Measurements from ENCODE around the gene DFFB.

The DFFB gene

DNA sequence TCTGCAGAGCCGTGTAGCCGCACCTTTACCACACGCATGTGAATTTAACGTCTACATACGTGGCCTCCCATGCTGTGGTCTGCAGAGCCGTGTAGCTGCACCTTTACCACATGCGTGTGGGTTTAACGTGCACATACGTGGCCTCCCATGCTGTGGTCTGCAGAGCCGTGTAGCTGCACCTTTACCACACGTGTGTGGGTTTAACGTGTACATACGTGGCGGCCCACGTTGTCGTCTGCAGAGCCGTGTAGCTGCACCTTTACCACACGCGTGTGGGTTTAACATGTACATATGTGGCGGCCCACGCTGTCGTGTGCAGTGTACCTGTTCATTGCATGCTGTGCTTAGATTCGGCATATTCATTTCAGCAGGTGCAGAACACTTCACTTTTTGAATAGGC lies 17.5 kb downstream of the DFFB start:
- no peak for DNase-seq (ENCODE audit: low read depth)

DNA sequence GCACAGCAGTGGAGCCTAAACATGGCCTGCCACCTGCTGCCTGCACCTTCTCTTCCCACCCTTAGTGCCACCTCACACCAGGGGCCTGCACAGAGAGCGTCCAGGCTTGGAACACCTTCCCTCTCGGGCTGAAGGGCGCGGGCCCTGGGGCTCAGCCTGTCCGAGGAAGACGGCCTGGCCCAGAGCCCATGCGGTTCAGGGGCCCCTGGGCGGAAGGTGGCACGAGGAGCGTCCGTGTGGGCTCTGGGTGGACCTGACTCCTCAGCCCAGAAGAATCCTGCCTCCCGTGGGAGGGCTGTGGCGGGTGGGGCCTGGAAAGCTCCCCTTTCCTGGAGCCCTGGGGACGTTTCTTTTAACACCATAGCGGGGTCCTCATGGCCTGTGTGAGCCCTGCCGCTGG lies 19.4 kb downstream of the DFFB start:
- DNase-seq (ENCODE audit: low read depth): no peak

DNA sequence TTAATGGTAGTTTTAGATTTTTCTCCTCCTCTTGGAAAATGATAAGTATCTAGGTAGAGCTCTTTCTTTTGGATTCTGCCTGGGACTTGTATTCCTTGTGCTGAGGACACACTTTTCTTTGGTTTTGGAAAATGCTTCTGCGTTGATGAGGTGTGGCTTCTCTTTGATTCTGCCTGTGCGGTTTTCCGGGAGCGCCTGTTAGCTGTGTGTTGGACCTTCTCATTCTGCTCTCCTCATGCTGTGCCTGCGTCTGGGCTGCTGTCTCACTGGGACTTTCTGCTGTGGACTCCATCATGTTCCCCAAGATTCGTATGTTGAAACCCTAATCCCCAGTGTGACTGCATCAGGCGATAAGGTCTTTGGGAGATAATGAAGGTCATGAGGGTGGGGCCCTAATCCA lies 21.8 kb downstream of the DFFB start:
- DNase-seq (ENCODE audit: low read depth): no peak

DNA sequence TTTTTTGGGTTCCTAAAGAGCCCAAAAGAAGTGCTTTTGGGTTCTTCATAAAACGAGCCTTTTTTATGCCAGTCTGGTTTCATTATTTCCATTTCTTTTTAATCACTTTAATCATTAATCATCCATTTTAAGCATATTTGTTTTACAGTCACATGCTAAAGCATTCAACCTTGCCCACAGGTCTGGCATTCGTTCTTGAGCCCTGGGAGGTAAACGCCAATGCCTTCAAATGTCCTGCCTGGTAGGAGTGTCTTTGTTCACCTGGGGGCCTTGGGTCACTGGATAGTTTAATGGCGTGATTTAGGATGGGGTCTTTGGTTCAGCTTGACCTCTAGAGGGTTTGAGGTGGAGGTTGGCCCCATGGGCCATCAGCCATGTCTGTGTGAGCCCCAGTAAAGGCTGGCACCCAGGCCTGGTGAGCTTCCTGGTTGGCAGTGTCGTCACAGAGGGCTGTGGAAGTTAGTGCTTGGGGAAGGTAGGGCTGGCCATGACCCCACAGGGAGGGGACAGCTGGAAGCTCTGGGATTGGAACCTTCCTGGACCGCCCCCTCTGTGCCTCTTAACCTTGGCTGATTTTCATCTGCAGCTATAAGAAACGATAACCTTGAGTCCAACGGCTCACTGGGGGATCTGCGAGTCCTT lies 22.6 kb downstream of the DFFB start:
- no peak for DNase-seq (ENCODE audit: low read depth)

DNA sequence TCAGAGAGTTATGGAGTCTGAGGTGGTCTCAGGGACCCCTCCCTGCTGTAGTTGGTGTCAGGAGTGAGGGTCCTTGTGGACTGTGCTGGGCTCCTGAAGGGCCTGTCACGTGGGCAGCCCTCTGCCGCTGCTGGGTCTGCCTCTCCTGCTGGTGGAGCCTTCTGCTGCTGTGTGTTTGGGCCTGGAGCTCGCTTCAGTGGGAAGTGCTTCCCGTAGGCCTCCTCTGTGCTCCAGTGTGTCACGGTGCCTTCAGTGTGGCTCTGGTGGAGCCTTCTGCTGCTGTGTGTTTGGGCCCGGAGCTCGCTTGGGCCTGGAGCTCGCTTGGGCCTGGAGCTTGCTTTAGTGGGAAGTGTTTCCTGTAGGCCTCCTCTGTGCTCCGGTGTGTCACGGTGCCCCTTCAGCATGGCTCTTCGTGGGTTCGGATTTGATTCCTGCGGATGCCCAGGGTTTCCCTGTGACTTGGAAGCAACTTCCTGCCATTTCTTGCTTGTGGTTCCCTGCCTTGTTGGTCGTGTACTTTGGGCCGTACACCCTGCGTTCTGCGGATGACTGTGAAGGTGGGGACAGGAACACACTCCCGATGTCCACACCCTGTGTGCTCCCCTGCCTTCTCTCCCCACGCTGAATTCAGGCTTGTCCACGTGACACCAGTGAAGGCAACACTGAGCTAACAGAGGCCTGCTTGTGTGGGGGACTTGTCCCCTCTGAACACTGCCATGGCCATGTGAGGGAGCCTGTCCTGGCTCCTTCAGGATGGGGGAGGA lies 23.3 kb downstream of the DFFB start:
- DNase-seq (ENCODE audit: low read depth): no peak

DNA sequence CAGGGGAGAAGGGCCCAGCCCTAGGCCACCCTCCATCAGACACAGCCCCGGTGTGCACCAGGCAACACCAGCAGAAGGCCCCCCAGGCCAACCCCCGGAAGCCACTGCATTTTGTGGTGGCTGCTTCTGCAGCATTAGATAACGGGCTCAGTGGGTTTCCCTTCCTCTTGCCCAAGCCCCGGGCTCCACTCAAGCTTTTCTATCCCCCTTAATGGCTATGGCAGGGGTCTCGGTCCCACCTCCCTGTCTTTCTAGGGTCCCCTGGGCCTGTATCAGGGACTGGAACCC lies 23.9 kb downstream of the DFFB start:
- no peak for DNase-seq (ENCODE audit: low read depth)

DNA sequence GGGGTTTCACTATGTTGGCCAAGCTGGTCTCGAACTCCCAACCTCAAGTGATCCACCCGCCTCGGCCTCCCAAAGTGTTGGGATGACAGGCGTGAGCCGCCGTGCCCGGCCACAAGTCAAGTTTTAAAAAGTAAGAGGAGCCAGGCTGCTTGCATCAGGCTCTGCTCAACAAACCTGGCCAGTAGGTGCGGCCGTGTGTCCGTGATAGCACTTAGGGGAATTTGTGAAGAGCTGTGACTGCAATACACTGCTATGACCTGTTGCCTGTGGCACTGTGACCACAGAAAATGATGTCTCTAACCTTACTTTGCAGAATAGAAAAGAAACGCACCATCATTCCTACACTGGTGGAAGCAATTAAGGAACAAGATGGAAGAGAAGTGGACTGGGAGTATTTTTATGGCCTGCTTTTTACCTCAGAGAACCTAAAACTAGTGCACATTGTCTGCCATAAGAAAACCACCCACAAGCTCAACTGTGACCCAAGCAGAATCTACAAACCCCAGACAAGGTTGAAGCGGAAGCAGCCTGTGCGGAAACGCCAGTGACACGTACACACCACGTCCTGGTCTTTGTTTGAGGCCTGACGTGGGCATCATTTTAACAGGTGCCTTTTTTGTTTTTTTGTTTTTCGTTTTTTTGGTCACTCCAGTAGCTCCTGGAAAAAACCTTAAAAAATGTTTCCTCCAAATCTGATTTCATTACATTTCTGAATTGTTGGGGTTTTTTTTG lies 26.1 kb downstream of the DFFB start:
- DNase-seq (ENCODE audit: low read depth): no peak

DNA sequence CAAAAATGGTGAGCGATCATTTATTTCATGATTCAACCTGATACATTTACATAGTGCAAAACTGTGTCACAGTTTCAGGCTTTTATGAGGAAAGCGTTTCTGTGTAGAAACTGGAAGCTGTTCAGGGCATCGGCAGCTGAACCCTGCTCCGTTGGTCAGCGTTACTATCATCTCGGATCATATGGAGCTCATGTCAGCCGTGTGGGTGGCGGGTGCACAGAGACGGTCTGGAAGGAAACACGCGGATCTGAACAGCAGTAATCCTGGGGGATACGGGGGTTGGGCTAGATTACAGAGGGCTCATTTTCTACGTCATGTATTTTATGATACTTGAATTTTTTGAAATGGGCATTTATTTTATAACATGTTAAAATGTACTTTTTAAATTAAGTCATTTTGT lies 27.7 kb downstream of the DFFB start:
- DNase-seq (ENCODE audit: low read depth): no peak

DNA sequence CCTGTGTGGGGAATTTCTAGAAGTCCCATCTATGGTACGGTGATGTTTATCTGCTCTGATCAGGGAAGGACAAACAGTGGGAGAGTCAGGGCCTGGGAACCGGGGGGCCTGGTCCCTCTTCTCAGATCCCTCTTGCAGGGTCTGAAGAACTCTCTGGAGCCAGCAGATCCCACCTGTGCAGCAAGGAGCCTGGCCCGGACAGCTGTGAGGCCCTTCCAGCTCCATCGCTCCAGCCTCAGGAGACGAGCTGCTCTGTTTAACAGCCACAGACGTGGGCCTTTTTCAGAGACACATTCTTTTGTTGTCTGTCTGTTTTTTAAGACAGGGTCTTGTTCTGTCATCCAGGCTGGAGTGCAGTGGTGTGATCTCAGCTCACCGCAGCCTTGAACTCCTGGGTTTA lies 28.3 kb downstream of the DFFB start:
- no peak for DNase-seq (ENCODE audit: low read depth)

DNA sequence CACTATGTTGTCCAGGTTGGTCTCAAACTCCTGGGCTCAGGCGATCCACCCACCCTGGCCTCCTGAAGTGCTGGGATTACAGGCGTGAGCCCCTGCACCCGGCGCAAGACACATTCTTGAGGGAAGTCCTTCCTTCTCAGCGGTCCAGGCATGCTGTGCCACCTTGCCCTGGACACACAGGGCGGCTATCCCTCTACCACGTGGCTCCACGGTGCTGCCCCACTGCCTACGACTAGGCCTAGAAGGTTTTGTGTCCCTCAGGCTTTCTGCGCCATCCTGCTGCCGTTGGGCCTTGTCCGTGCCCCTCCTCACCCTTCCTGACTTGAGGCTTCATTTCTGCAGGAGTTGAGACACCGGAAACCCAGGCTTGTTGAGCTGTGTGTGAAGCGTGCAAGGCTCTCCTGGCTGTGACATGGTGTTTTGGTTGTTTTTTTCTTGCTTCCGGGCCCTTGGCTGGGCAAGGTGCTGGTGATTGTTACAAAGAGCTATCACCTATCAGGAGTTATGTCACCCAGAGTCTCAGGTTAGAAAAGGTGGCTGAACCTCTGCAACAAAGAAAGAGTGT lies 28.9 kb downstream of the DFFB start:
- no peak for DNase-seq (ENCODE audit: low read depth)

DNA sequence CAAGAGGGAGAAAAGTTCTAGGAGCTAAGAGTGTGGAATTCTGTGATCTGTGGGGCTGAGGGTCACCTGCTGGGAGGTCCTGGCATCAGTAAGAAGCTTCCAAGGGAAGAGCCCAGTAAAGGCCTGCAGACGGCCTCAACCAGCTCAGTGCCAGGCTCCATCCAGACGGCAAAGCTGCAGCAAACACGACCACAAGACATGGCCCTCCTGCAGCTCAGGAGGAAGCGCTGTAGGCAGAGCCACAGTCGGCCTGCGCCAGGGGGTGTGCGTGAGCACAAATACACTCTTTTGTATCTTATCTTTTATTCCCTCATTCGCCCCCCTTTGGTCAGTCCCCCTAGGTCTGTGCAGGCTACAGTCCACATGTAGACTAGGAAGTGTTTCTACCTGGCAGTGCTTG lies 29.4 kb downstream of the DFFB start:
- no peak for DNase-seq (ENCODE audit: low read depth)

DNA sequence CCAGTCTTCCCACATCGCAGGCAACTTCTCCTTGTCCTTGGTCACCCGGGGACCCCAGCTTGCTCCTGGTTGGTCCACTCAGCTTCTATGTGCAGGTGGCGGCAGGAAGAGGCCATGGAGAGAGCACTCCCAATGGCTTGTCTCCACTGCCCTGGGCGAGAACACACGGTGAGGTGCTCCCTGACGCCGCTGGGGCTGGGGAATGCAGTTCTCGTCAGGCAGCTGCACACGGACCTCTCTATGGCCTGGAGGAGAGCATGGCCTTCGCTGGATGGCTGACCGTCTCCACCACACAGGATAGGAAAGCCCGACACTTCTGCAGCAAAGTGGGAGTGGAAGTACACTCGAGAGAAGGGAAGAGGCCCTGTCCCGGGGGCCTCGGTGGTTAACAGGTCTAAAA lies 31.0 kb downstream of the DFFB start:
- no peak for DNase-seq (ENCODE audit: low read depth)

DNA sequence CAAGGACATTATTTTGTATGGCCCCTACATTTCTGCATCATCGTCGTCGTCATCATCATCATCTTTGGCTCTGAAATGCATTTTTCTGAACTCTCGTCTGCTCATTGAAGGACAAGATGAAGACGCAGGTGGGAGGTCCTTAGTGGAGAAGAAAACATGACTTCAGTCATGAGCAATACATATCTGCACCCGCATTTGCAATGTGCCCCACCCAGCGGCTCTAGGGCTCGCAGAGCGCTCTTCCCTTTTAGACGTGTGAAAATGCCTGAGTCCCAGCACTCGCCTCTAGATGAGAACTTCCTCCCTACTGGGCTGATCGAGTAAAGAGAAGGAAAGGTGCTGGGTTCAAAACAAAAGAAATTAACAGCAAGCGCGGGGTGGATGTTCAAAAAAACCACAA lies 32.7 kb downstream of the DFFB start:
- DNase-seq (ENCODE audit: low read depth): no peak

DNA sequence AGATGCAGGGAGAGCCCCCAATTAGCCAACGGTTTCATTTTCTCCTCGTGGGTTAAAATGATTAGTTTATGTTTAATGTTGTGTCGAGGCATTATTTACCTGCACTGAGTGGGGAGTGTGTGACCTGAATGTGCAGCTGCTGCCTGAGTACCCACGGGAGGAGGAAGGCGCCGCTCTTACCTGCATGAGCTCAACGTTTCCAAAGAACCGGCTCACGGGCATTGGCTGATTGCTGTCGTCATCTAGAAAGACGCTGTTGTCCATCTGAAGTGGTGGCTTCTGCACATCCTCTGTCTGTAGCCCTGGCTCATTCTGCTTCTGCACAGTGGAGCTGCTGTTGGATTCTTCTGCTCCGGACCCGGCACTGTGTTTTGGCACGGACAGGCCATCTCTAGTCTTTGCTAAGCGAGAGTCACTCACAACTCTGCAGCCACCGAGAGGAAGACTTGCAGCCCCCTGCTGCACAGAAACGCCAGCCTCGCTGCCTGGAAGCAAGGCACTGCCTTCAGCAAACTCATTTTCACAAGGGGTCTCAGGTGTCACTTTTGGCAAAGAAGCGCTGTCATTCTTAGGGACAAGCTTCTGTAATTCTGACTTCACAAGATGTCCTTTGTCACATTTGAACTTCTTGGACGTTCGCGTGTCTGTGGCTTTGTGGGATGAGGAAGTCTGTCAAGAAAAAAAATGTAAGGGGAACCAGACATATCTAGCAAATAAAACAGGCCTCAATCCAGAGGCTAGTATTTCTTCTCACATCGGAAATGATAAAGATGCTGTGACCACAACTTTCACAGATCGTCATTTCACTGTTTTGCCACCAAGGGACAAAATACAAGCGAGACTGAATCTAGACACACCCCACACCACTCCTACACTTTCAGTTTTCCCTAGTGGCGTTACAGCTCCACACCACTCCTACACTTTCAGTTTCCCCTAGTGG lies 33.4 kb downstream of the DFFB start:
- no peak for DNase-seq (ENCODE audit: low read depth)

DNA sequence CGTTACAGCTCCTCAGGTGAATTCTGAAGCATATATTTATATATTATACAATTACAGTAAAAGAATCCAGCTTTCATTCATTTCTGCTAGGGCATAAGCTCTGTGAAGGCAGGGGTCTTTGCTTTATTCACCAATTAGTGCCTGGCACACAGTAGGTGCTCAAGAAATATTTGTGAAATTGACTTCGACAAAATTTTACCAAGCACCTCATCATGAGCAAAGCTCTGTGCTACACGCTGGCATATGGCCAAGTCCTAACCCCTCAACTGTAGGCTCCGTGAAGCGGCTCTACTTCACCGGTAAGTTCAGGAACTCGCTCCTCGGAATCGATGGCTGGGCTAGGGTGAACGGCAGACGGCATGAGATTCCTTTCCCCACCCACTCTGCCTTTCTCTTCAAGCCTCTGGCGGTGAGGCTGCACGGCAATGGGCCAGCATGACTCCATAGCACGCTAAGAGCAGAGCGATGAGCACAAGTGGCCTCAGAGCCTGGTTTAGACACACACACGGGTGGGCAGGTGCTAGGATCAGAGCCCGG lies 34.1 kb downstream of the DFFB start:
- DNase-seq (ENCODE audit: low read depth): no peak

DNA sequence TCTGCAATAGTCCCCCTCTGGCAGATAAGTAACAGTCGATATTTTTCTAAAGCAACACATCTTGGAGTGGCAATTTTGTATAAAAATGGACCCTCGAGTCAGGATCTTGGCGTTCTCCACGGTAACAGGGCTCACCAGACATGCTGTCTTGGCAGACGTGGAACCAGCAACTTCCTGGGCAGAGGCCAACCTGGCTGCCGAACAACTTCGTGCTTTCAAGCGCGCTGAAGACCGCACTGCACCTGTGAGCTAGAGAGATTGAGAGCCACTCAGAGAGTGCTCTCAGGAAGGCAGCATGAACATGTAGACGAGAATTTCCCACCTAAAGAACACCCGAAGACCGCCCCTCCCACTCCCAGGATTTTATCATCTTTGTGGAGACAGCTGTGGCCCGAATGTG lies 35.5 kb downstream of the DFFB start:
- DNase-seq (ENCODE audit: low read depth): no peak

DNA sequence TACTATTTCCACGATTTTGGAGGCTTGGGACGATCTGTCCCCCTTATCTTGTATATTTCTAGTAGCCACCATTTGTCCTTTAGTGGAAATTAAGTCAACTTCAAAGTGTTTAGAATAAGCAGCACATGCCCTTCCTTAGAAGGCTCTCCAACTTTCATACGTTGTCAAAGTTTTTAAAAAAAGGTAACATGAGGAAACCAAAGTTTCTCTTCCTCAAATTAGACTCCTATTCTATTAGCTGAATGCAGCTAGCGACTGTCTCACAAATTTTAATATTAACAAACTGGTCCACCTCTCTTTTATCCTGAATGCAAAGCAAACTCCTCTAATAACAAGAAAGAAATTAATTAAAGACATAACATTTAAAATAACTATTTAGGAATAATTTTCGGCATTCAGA lies 35.9 kb downstream of the DFFB start:
- no peak for DNase-seq (ENCODE audit: low read depth)

DNA sequence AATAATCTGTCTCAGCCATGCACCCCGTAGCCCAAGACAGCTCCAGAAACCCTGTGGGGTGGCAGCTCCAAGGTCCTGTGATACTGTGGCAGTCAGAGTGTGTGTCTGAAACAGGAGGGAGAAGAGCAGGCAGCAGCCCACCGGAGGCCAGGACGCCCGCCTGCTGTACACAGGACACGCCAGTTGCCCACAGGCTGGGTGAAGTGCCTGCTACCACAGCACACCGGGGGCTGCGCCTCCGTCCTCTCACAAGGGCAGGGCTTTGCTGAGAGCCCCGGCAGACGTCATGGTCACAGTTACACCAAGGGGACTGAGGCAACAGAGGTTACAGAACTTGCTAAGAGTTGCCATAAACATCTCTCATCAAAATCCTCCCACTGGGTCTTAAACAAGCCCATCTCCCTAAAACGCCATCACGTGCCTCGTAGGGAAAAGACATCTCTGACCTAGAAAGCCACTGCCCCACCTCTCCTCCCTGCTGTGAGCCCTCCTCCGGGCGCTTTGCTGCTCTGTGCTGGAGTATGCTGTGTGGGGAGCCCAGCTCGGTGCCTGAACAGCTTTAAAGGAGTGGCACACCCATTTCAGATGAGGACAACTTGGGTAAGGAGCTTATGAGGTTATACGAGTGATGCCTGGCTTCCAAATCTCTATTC lies 37.5 kb downstream of the DFFB start:
- DNase-seq (ENCODE audit: low read depth): no peak

DNA sequence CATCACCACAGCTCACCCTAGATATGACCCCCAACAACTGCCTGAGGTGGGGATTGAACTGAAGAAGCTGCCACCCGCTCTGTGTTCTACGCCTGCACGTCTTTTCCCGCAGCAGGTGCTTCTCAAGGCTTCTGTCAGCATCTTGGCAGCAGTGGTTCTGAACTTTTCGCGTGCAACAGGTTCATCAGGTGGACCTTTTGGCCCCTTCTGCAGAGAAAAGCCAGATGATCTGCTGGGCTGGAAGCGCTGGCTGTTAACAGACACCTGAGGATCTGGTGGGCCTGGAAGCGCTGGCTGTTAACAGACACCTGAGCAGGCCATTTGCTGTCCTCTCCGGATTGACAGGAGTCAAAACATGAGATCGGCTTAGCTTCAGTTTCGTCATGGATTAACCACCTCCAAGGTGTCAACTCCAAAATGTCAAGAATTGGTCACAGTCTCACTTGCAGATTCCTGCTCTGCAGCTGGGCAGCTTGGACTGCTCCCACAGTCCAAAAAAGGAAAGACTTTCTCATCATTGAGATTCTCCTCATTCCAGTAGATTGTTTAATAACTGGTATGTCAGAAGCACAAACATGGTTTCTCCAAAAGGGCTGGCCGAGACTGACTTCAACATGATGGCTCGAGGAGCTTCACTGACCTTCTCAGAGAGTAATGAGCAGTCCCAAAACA lies 38.1 kb downstream of the DFFB start:
- no peak for DNase-seq (ENCODE audit: low read depth)

DNA sequence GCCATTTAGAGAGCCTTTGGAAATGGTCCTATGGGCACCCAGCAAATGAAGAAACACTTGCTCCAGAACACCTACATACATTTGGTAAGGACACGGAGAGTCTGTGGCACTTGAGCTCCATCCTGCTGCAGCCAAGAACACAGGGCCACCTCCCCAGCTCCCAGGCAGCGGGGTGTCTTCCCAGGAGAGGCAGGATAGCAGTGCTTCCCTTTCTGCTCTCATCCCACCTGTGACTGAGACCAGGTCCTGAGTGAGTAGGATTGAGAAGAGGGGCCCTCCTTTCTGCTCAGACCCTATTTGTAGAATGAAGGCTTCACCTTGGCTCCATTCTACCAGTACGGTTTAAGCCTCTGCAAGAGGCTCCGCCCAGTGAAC lies 38.7 kb downstream of the DFFB start:
- no peak for DNase-seq (ENCODE audit: low read depth)

All from stimulated activated CD8-positive, alpha-beta memory T cell treated with anti-CD3 and anti-CD28 coated beads, Interleukin-12 subunit alpha, Interleukin-12 subunit beta, amount 100 ng/mL, for 4 hours (primary cell).